IPS-20b (cell line): ENCODE results near the gene ATG14.
"Not testable (repeated sequence)": the region's sequence is repeated elsewhere in the genome, so short reads cannot be mapped to it uniquely, and the experiment has no call there.

Experiments used
- H3K27ac ChIP-seq: one replicate; pipeline ENCODE4 v1.5.1; 2013; ENCODE audit warnings: low read length
- H3K27me3 ChIP-seq: 2 replicates; pipeline ENCODE4 v1.6.1; 2013; ENCODE audit warnings: mild to moderate bottlenecking, low read length, inconsistent platforms; ENCODE audit not compliant: insufficient read depth
- H3K36me3 ChIP-seq: 2 replicates; pipeline ENCODE4 v1.6.1; 2013; ENCODE audit warnings: low read depth, mild to moderate bottlenecking, inconsistent platforms, low read length, moderate library complexity; ENCODE audit not compliant: insufficient read depth
- H3K4me1 ChIP-seq: 2 replicates; pipeline ENCODE4 v1.6.1; 2013; ENCODE audit warnings: mild to moderate bottlenecking, control low read depth, inconsistent platforms, low read length, moderate library complexity; ENCODE audit not compliant: insufficient read depth
- H3K4me3 ChIP-seq: 2 replicates; pipeline ENCODE4 v1.5.1; 2013; ENCODE audit warnings: mild to moderate bottlenecking, low read length, inconsistent platforms
- H3K9ac ChIP-seq: 2 replicates; pipeline ENCODE4 v1.6.1; 2013; ENCODE audit warnings: low read depth, mild to moderate bottlenecking, inconsistent platforms, low read length, moderate library complexity
- H3K9me3 ChIP-seq: 2 replicates; pipeline ENCODE4 v1.6.1; 2013; ENCODE audit warnings: mild to moderate bottlenecking, low read depth, low read length, inconsistent platforms; ENCODE audit not compliant: insufficient read depth

The ATG14 gene

GRCh38 chr14:55344582-55345163 lies 67.0 kb downstream of the ATG14 start:
- not testable (repeated sequence) for H3K36me3 ChIP-seq, H3K4me3 ChIP-seq, H3K9ac ChIP-seq, H3K27ac ChIP-seq, H3K4me1 ChIP-seq, H3K27me3 ChIP-seq, H3K9me3 ChIP-seq

- Histone ChIP-seq H3K9ac (no peak overlapping the region), H3K4me3 (no peak overlapping the region), H3K27ac (no peak overlapping the region), H3K36me3 (no peaks in the 10 kb centered on the region), H3K27me3 (no peaks in the 10 kb centered on the region), H3K9me3 (no peaks in the 10 kb centered on the region), H3K4me1 (peaks cover 4% of the 10 kb centered on the region; the same call in 1 of the 2 replicates)
Measured at GRCh38 chr14:55341781-55342180, 69.8 kb downstream of the ATG14 start.

GRCh38 chr14:55340482-55340881 lies 71.1 kb downstream of the ATG14 start:
- Histone ChIP-seq H3K4me1 (peaks cover 4% of the 10 kb centered on the region; the same call in 1 of the 2 replicates), H3K36me3 (no peaks in the 10 kb centered on the region), H3K9me3 (no peaks in the 10 kb centered on the region), H3K9ac (no peak overlapping the region), H3K27ac (no peak overlapping the region), H3K4me3 (no peak overlapping the region), H3K27me3 (no peaks in the 10 kb centered on the region)

GRCh38 chr14:55339770-55340169 lies 71.9 kb downstream of the ATG14 start:
- no peak overlapping the region for H3K4me3 ChIP-seq
- H3K4me1 ChIP-seq, result peaks cover 4% of the 10 kb centered on the region; the same call in 1 of the 2 replicates
- H3K27me3 ChIP-seq, result no peaks in the 10 kb centered on the region
- H3K27ac ChIP-seq, result no peak overlapping the region
- no peaks in the 10 kb centered on the region for H3K9me3 ChIP-seq
- no peaks in the 10 kb centered on the region for H3K36me3 ChIP-seq
- H3K9ac ChIP-seq, result no peak overlapping the region

- H3K27me3 ChIP-seq, result no peaks in the 10 kb centered on the region
- H3K4me3 ChIP-seq, result no peak overlapping the region
- peaks cover 7% of the 10 kb centered on the region for H3K4me1 ChIP-seq
- no peak overlapping the region for H3K9ac ChIP-seq
- H3K27ac ChIP-seq, result no peak overlapping the region
- no peaks in the 10 kb centered on the region for H3K9me3 ChIP-seq
- no peaks in the 10 kb centered on the region for H3K36me3 ChIP-seq
Measured at GRCh38 chr14:55336691-55337090, 74.9 kb downstream of the ATG14 start.

- Histone ChIP-seq H3K27ac (no peak overlapping the region), H3K4me3 (no peak overlapping the region), H3K4me1 (peaks cover 7% of the 10 kb centered on the region)
Measured at GRCh38 chr14:55336162-55336561, 75.5 kb downstream of the ATG14 start.

GRCh38 chr14:55333711-55334485 lies 77.7 kb downstream of the ATG14 start:
- H3K9ac ChIP-seq, result no peak overlapping the region
- no peak overlapping the region for H3K4me3 ChIP-seq
- no peak overlapping the region for H3K27ac ChIP-seq
- H3K36me3 ChIP-seq, result no peaks in the 10 kb centered on the region
- peaks cover 4% of the 10 kb centered on the region for H3K4me1 ChIP-seq
- no peaks in the 10 kb centered on the region for H3K27me3 ChIP-seq
- no peaks in the 10 kb centered on the region for H3K9me3 ChIP-seq

More at GRCh38 chr14:55336162-55336561, 75.5 kb downstream of the ATG14 start:
- no peak overlapping the region for H3K9ac ChIP-seq
- no peaks in the 10 kb centered on the region for H3K27me3 ChIP-seq
- no peaks in the 10 kb centered on the region for H3K9me3 ChIP-seq
- H3K36me3 ChIP-seq, result no peaks in the 10 kb centered on the region

GRCh38 chr14:55332654-55333570 lies 78.7 kb downstream of the ATG14 start:
- Histone ChIP-seq H3K9ac (no peak overlapping the region), H3K4me1 (peaks cover 4% of the 10 kb centered on the region; the same call in 1 of the 2 replicates)

GRCh38 chr14:55329999-55330710 lies 81.5 kb downstream of the ATG14 start:
- Histone ChIP-seq H3K4me3 (no peak overlapping the region), H3K27me3 (no peaks in the 10 kb centered on the region), H3K27ac (no peak overlapping the region)

More at GRCh38 chr14:55332654-55333570, 78.7 kb downstream of the ATG14 start:
- no peaks in the 10 kb centered on the region for H3K36me3 ChIP-seq
- H3K9me3 ChIP-seq, result no peaks in the 10 kb centered on the region
- H3K27ac ChIP-seq, result no peak overlapping the region
- no peak overlapping the region for H3K4me3 ChIP-seq
- no peaks in the 10 kb centered on the region for H3K27me3 ChIP-seq

GRCh38 chr14:55328317-55328716 lies 83.3 kb downstream of the ATG14 start:
- Histone ChIP-seq H3K27ac (no peak overlapping the region), H3K4me3 (no peak overlapping the region), H3K9me3 (no peaks in the 10 kb centered on the region), H3K4me1 (no peaks in the 10 kb centered on the region), H3K27me3 (no peaks in the 10 kb centered on the region), H3K9ac (no peak overlapping the region), H3K36me3 (no peaks in the 10 kb centered on the region)

More at GRCh38 chr14:55329999-55330710, 81.5 kb downstream of the ATG14 start:
- H3K9ac ChIP-seq, result no peak overlapping the region
- H3K9me3 ChIP-seq, result no peaks in the 10 kb centered on the region
- peaks cover 4% of the 10 kb centered on the region; the same call in 1 of the 2 replicates for H3K4me1 ChIP-seq
- H3K36me3 ChIP-seq, result no peaks in the 10 kb centered on the region

- no peak overlapping the region for H3K9ac ChIP-seq
- no peak overlapping the region for H3K27ac ChIP-seq
- H3K36me3 ChIP-seq, result no peaks in the 10 kb centered on the region
- no peak overlapping the region for H3K4me3 ChIP-seq
- H3K9me3 ChIP-seq, result no peaks in the 10 kb centered on the region
- H3K27me3 ChIP-seq, result no peaks in the 10 kb centered on the region
- H3K4me1 ChIP-seq, result no peaks in the 10 kb centered on the region
Measured at GRCh38 chr14:55327179-55327578, 84.5 kb downstream of the ATG14 start.
